Epithelial cell of esophagus (primary cell): ENCODE measurements around the gene ERVH48-1.
A peak's percentile ranks its signal among the peaks of the same experiment; 100 is the strongest.
"Not testable (repeated sequence)": the region's sequence is repeated elsewhere in the genome, so short reads cannot be mapped to it uniquely, and the experiment has no call there.

Experiments used
- DNase-seq: peaks from one replicate; pipeline ENCODE4 v3.0.0; 2010; ENCODE audit warnings: low read depth
- H3K4me3 ChIP-seq: 2 replicates; pipeline ENCODE4 v1.5.1; 2011; ENCODE audit warnings: mild to moderate bottlenecking, low read length, control low read depth
- TF ChIP-seq, protein P1 (sequence below): IDR thresholded peaks from 2 replicates; pipeline ENCODE4 v1.5.1; 2011; ENCODE audit warnings: low read depth, mild to moderate bottlenecking, low read length, control low read depth, inconsistent platforms; ENCODE audit not compliant: insufficient read depth; ENCODE audit errors: missing control alignments

ERVH48-1 gene

DNA sequence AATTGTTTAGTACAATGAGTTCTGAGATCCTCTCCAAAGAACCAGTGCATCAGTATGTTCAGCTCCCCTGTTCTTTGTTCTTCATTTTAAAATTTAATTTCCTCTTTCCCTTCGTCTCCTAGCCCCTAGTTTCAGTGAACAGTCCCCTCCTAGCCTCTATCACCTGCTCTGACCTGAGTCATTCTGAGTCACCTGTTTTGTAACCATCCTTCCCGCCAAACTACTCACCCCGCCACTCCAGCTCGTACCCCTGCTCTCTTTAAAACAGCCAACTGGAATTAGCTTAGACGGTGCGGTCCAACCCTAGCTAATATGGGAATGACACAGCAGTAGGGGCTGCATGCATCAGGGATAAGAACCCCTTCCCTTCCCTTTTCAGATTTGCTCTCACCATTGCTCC is 16.8 kb upstream of the ERVH48-1 start:
- H3K4me3 ChIP-seq = no peak overlapping the region
- DNase-seq = peak; percentile 57
- TF ChIP-seq, protein P1, sequence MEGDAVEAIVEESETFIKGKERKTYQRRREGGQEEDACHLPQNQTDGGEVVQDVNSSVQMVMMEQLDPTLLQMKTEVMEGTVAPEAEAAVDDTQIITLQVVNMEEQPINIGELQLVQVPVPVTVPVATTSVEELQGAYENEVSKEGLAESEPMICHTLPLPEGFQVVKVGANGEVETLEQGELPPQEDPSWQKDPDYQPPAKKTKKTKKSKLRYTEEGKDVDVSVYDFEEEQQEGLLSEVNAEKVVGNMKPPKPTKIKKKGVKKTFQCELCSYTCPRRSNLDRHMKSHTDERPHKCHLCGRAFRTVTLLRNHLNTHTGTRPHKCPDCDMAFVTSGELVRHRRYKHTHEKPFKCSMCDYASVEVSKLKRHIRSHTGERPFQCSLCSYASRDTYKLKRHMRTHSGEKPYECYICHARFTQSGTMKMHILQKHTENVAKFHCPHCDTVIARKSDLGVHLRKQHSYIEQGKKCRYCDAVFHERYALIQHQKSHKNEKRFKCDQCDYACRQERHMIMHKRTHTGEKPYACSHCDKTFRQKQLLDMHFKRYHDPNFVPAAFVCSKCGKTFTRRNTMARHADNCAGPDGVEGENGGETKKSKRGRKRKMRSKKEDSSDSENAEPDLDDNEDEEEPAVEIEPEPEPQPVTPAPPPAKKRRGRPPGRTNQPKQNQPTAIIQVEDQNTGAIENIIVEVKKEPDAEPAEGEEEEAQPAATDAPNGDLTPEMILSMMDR = no peak

DNA sequence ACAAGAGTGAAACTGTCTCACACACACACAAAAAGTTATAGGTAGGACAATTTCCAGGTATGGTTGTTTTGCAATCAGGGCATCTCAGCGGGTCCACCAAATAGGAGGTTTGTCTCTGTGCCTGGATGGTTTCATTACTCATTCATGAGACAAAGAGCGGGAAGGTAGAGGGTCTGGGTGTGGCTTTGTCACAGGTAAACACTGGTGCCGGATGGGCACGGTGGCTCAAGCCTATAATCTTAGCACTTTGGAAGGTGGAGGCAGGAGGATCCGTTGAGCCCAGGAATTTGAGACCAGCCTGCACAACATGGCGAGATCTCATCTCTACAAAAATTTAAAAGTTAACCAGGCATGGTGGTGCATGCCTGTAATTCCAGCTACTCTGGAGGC is 16.3 kb upstream of the ERVH48-1 start:
- H3K4me3 ChIP-seq = no peak overlapping the region
- DNase-seq = peak; percentile 25
- TF ChIP-seq, protein P1 = no peak

DNA sequence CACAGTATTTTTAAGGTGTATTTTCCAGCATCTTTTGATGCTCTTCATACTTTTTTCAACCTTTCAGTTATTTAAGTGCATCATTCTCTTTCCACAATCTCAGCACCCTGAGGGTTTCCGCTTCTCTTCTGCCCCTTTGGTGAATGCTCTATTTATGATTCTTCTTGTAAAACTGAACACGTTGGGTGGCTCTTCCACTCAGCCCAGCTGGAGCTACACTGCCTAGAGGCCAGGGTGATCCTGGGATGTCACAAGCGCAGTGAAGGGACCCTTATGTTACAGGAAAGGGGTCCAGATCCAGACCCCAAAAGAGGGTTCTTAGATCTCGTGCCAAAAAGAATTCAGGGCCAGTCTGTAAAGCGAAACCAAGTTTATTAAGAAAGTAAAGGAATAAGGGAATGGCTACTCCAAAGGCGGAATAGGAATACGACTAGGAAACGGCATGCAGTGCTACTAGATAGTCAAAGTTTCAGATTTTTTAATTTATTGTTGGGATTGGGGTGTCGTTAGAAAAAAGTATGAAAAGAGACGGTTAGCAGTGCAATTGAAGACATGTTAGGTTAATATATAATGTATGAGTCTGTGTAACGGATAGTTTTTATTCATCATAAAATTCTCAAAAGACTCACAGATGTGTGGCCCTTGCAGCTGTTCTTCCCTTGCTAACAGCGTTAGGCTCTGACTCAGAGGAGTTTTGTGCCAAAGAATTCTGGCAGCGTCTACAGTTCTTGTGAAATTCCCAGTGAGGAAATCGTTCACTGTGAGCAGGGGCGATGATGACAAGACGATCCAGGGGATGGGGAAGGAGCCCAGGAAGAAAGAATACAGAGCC is 14.4 kb upstream of the ERVH48-1 start:
- H3K4me3 ChIP-seq = no peak overlapping the region
- TF ChIP-seq, protein P1 = no peak
- DNase-seq = peak; percentile 98

DNA sequence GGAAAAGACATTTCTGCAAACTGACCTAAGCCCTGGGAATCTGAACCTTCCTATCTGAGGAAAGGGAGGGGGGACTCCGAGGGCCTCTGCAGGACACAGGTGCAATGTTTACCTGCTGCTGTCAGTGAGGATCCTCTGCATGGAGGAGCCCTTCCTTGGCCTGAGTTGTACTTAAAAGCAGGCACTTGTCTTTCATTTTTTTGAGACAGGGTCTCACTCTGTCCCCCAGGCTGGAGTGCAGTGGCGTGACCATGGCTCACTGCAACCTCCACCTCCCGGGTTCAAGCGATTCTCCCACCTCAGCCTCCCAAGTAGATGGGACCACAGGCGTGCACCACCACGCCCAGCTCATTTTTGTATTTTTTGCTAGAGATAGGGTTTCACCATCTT is 13.2 kb upstream of the ERVH48-1 start:
- H3K4me3 ChIP-seq, DNase-seq: not testable (repeated sequence)

DNA sequence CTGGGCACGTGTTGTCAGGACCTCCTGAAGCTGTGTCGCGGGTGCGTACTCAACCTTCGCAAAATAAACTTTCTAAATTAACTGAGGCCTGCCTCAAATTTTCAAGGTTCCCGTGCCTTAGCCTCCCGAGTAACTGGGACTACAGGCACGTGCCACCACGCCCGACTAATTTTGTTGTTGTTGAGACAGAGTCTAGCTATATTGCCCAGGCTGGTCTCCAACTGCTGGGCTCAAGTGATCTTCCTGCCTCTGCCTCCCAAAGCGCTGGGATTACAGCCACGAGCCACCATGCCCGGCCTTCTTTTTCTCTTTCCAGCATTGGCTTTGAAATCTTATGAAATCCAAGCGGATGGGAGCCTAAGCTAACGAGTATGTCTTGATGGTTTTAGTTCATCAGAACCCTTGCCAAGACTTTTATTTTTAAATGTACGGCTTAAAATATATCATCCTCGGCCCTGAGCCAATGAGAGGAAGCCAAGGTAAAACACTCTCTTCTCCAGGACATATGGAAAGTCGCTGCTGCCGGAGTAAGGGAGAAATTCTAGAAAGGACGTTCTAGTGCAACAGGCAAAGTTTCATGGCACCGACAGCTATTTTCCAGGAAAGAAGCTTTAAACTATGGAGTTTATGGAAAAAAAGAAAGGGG is 12.7 kb upstream of the ERVH48-1 start:
- TF ChIP-seq, protein P1 = no peak
- no peak for DNase-seq
- H3K4me3 ChIP-seq = no peak overlapping the region

DNA sequence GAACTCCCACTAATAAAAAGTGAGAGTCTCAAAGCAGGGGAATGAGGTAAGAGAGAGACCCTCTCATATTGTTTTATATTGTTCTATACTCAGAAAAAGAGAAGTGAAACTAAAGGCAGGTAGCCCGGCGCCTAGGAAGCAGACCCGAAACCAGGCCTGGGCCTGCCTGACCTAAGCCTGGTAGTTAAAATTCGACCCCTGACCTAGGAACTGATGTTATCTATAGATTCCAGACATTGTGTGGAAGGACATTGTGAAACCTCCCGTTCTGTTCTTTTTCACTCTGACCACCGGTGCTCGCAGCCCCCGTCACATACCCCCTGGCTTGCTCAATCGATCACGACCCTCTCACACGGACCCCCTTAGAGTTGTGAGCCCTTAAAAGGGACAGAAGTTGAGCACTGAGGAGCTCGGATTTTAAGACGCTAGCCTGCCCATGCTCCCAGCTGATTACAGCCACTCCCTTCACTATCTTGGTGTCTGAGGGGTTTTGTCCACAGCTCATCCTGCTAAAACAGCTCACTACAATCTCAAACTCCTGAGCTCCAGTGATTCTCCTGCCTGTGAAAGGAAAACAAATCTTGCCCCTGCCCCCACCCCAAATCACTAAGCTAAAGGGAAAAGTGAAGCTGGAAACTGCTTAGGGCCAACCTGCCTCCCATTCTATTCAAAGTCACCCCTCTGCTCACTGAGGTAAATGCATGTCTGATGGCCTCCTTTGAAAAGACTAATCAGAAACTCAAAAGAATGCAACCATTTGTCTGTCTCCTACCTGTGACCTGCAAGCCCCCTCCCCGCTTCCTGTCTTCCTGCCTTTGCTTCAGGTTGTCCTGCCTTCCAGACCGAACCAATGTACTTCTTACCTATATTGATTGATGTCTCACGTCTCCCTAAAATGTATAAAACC is 11.9 kb upstream of the ERVH48-1 start:
- DNase-seq, H3K4me3 ChIP-seq: not testable (repeated sequence)

DNA sequence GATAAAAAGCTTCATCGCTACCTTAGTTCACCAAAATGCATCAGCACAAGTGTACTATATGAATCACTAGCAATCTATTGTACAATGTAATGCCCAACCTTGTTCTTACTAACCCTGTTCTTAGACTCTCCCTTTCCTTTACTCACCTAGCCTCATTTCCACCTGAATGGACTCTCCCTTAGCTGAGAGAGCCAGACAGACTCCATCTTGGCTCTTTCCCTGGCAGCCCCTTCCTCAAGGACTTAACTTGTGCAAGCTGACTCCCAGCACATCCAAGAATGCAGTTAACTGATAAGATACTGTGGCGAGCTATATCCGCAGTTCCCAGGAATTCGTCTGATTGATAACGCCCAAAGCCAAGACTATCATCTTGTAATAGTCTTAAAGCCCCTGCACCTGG is 10.9 kb upstream of the ERVH48-1 start:
- peak; percentile 56 for DNase-seq
- H3K4me3 ChIP-seq = not testable (repeated sequence)

DNA sequence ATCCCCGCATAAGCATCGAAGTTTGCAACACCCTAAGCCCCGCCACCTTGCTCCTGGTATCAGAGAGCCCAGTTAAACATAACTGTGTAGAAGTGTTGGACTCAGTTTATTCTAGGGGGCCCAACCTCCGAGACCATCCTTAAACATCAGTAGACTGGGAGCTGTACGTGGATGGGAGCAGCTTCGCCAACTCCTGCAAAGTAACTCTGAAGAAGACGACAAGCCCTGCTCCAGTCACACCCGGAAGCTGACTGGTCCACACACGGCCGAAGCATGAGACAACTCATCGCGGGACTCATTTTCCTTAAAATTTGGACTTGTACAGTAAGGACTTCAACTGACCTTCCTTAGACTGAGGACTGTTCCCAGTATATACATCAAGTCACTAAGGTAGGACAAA is 8.5 kb upstream of the ERVH48-1 start:
- not testable (repeated sequence) for DNase-seq, H3K4me3 ChIP-seq

DNA sequence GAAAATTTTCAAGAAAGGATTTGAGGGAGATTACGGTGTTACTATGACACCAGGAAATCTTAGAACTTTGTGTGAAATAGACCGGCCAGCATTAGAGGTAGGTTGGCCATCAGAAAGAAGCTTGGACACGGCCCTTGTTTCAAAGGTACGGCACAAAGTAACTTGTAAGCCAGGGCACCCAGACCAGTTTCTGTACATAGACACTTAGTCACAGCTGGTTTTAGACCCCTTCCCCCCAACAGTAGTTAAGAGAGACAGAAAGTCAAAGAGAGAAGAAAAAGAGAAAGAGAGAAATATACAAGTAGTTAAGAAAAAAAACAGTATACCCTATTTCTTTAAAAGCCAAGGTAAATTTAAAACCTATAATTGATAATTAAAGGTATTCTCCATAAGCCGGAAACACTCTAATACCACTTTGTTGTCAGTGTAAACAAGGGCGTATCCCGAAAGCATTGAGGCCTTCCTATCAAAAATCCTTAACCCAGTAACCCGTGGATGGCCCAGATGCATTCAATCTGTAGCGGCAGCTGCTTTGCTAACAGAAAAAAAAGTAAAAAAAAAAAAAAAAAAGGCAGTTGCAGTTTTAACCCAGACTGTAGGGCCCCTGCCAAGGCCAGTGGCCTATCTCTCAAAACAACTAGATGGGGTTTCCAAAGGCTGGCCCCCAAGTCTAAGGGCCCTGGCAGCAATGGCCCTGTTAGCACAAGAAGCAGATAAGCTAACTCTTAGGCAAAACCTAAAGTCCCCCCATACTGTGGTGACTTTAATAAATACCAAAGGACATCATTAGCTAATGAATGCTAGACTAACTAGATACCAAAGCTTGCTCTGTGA is 7.9 kb upstream of the ERVH48-1 start:
- DNase-seq = peak; percentile 20

DNA sequence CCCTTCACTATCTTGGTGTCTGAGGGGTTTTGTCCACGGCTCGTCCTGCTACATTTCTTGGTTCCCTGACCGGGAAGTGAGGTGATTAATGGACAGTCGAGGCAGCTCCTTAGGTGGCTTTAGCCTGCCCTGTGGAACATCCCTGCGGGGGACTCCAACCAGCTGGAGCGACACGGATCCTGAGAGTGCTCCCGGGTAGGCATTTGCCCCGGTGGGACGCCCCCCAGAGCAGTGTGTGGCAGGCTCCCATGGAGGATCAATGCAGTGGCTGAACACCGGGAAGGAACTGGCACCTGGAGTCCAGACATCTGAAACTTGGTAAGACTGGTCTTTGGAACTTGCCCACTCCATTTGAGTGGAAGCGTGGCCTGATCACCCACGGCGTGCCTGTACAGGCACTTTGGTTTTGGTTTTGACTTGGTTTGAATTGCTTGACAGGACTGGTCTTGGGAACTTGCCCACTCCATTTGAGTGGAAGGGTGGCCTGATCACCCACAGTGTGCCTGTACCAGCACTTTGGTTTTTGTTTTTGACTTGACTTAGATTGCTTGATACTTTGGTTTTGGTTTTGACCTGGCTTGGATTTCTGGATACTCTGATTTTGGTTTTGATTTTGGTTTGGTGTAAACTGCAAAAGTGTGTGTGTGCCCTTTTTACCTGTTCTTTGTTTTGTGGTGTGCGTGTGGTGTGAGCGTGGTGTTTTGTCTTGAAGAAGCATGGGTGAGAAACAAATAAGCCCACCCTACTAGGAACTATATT is 7.1 kb upstream of the ERVH48-1 start:
- not testable (repeated sequence) for DNase-seq, H3K4me3 ChIP-seq

More for the DNA sequence above, 7.9 kb upstream of the ERVH48-1 start:
- H3K4me3 ChIP-seq = not testable (repeated sequence)
